ENCODE measurements around the gene SIGLECL1.

SIGLECL1 gene

DNA sequence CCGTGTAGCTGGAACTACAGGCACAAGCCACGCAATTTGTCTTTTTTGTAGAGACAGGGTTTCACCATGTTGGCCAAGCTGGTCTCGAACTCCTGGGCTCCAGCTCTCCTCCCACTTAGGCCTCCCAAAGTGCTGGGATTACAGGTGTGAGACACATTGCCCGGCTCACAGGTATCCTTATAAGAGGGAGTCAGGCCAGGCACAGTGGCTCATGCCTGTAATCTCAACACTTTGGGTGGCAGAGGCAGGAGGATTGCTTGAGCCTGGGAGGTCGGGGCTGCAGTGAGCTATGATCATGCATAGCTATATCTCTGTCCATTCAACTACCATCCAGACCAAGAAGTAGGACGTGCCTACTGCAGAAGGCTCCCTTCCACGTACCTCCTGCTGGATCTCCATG lies 50.4 kb downstream of the SIGLECL1 start:
- H2AFZ ChIP-seq (ENCODE audit: low read depth, low read length, severe bottlenecking), result no peak overlapping the region
- no peaks in the 10 kb centered on the region; the same call in 1 of the 2 replicates for H3K9me3 ChIP-seq (ENCODE audit: insufficient read depth, low read length)
- no peak overlapping the region for H3K4me3 ChIP-seq (ENCODE audit: insufficient read depth, low read length, poor library complexity, severe bottlenecking)
- no peaks in the 10 kb centered on the region for H3K9me2 ChIP-seq (replicated peaks; ENCODE audit: insufficient read depth, low read length)
- no peaks in the 10 kb centered on the region for H3F3A ChIP-seq (ENCODE audit: insufficient read depth)
- no peak overlapping the region for H3K27ac ChIP-seq (ENCODE audit: low read depth, low read length)
- no peak overlapping the region for H3K9ac ChIP-seq (ENCODE audit: low read length)
- no peaks in the 10 kb centered on the region; the same call in 1 of the 2 replicates for H3K27me3 ChIP-seq (ENCODE audit: low read length)
- H3K36me3 ChIP-seq (ENCODE audit: low read length), result no peaks in the 10 kb centered on the region
- no peak overlapping the region for H3K4me2 ChIP-seq (ENCODE audit: low read depth, low read length, poor library complexity, severe bottlenecking)
- no peaks in the 10 kb centered on the region for H4K20me1 ChIP-seq (ENCODE audit: low read depth, low read length)
- TF ChIP-seq EZH2phosphoT487 (conservative IDR thresholded peaks at IDR 0.05; ENCODE audit: low read length), result no peak
- TF ChIP-seq, protein P1, sequence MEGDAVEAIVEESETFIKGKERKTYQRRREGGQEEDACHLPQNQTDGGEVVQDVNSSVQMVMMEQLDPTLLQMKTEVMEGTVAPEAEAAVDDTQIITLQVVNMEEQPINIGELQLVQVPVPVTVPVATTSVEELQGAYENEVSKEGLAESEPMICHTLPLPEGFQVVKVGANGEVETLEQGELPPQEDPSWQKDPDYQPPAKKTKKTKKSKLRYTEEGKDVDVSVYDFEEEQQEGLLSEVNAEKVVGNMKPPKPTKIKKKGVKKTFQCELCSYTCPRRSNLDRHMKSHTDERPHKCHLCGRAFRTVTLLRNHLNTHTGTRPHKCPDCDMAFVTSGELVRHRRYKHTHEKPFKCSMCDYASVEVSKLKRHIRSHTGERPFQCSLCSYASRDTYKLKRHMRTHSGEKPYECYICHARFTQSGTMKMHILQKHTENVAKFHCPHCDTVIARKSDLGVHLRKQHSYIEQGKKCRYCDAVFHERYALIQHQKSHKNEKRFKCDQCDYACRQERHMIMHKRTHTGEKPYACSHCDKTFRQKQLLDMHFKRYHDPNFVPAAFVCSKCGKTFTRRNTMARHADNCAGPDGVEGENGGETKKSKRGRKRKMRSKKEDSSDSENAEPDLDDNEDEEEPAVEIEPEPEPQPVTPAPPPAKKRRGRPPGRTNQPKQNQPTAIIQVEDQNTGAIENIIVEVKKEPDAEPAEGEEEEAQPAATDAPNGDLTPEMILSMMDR (IDR thresholded peaks at IDR 0.05; ENCODE audit: insufficient read depth, low read length, poor library complexity, severe bottlenecking), result no peak
- H3K79me2 ChIP-seq (ENCODE audit: insufficient read depth, low read length), result no peaks in the 10 kb centered on the region

DNA sequence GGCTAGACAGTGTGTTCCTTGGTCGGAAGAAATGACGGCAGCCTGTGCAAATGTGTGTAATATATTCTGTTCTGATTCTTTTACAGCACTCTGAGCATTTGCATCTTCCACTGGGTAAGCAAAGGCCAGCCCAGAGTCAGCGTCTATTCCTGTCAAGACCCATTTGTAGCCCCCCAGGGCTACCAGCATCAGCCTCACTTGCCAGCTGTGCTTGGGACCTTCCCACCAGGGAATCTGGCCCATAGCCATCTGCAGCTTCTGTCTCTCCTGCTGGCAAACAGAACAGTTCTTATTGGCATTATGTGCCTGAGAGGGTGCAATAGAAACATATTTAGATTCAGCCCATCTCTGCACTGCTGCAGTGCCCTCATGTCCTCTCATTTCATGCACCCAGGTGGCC lies 54.6 kb downstream of the SIGLECL1 start:
- H4K20me1 ChIP-seq (ENCODE audit: low read depth, low read length), result no peaks in the 10 kb centered on the region
- H3K9me3 ChIP-seq (ENCODE audit: insufficient read depth, low read length), result peaks cover 8% of the 10 kb centered on the region; the same call in 1 of the 2 replicates
- H3K36me3 ChIP-seq (ENCODE audit: low read length), result no peaks in the 10 kb centered on the region
- H3K9ac ChIP-seq (ENCODE audit: low read length), result no peak overlapping the region
- TF ChIP-seq, protein P1 (IDR thresholded peaks at IDR 0.05; ENCODE audit: insufficient read depth, low read length, poor library complexity, severe bottlenecking), result no peak
- no peak for TF ChIP-seq EZH2phosphoT487 (conservative IDR thresholded peaks at IDR 0.05; ENCODE audit: low read length)
- no peaks in the 10 kb centered on the region for H3K79me2 ChIP-seq (ENCODE audit: insufficient read depth, low read length)
- H3F3A ChIP-seq (ENCODE audit: insufficient read depth), result no peaks in the 10 kb centered on the region
- H2AFZ ChIP-seq (ENCODE audit: low read depth, low read length, severe bottlenecking), result no peak overlapping the region
- no peak overlapping the region for H3K4me2 ChIP-seq (ENCODE audit: low read depth, low read length, poor library complexity, severe bottlenecking)
- H3K9me2 ChIP-seq (replicated peaks; ENCODE audit: insufficient read depth, low read length), result no peaks in the 10 kb centered on the region
- H3K27me3 ChIP-seq (ENCODE audit: low read length), result no peaks in the 10 kb centered on the region; the same call in 1 of the 2 replicates
- no peak overlapping the region for H3K4me3 ChIP-seq (ENCODE audit: insufficient read depth, low read length, poor library complexity, severe bottlenecking)
- H3K27ac ChIP-seq (ENCODE audit: low read depth, low read length), result no peak overlapping the region

DNA sequence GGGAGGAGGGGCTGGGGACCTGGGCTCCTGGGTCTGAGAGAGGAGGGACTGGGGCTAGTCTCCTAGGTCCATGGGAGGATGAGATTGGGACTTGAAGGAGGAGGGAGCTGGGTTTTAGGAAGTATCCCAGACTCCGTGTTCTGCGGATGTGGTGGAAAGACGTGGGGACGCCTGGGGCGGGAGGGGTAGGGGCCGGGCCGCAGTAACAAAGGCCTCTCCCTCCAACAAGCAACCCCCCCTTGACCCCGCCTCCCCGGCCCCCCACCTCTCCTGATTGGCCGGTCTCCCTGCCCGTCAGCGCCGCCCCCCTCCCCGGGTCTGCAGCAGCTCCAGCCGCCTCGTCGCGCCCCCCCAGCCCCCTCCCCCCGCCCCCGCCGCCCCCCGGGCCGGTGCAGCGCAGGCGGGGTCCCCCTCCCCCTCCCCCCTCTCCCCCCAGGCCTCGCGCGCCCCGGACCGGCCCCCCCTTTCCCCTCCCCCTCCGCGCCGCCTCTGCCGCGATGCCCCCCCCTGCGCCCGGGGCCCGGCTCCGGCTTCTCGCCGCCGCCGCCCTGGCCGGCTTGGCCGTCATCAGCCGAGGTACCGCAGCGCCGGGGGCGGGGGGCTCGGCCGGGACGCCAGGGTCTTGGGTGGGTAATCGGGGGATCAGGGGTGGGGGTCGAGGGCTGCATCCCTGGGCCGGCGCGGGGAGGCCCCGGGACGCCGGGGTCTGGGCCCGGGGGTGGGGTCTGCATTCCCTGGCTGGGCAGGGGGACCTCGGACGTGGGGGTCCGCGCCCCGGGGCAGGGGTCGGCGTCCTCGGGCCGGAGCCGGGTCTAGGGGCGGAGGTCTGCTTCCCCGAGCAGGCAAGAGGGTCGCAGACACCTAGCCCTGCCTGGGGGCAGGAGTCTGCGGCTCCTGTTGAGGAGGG lies 60.7 kb downstream of the SIGLECL1 start, which contains the start of gene IGLON5:
Gene IGLON5 (plus strand): TSS at position 294 of the 907 bp plus-strand sequence. CDS start 204 bp downstream, at position 498.
- TF ChIP-seq EZH2phosphoT487 (conservative IDR thresholded peaks at IDR 0.05; ENCODE audit: low read length), result no peak
- TF ChIP-seq, protein P1 (IDR thresholded peaks at IDR 0.05; ENCODE audit: insufficient read depth, low read length, poor library complexity, severe bottlenecking), result no peak
- Histone ChIP-seq H3K79me2 (ENCODE audit: insufficient read depth, low read length) (no peaks in the 10 kb centered on the region), H3K4me3 (ENCODE audit: insufficient read depth, low read length, poor library complexity, severe bottlenecking) (no peak within 1 kb of the TSS), H3K9me2 (replicated peaks; ENCODE audit: insufficient read depth, low read length) (no peaks in the 10 kb centered on the region), H3K36me3 (ENCODE audit: low read length) (no peaks in the 10 kb centered on the region), H3K27me3 (ENCODE audit: low read length) (no peaks in the 10 kb centered on the region), H3K9ac (ENCODE audit: low read length) (no peak within 1 kb of the TSS), H2AFZ (ENCODE audit: low read depth, low read length, severe bottlenecking) (no peak within 1 kb of the TSS), H4K20me1 (ENCODE audit: low read depth, low read length) (no peaks in the 10 kb centered on the region), H3K4me2 (ENCODE audit: low read depth, low read length, poor library complexity, severe bottlenecking) (no peak within 1 kb of the TSS), H3K9me3 (ENCODE audit: insufficient read depth, low read length) (0 out of 2 replicates have a peak, but pooled peaks cover 8% of the 10 kb centered on the region), H3K27ac (ENCODE audit: low read depth, low read length) (no peak within 1 kb of the TSS), H3F3A (ENCODE audit: insufficient read depth) (no peaks in the 10 kb centered on the region)
